Tibial artery (tissue), 4 donors: Measurements from ENCODE around the gene VENTX.

Experiments used
- DNase-seq, 2 donors: peaks; one replicate each; pipeline ENCODE4 v3.0.0-alpha.2; 2019
- H3K27ac ChIP-seq, 2 donors: fragments of 200-600 bp; sonication (generic) in 1 of 2; 1 replicate in 1 of 2; 2 replicates in 1 of 2; pipeline ENCODE4 v1.5.1; 2018 to 2019; ENCODE audit warnings: mild to moderate bottlenecking in 1 of 2
- H3K27me3 ChIP-seq, 2 donors: fragments of 200-600 bp; sonication (generic) in 1 of 2; one replicate each; pipeline versions ENCODE4 v1.5.1 to v1.6.0; 2016 to 2019
- H3K36me3 ChIP-seq, 3 donors: fragments of 200-600 bp; sonication (generic) in 2 of 3; one replicate each; pipeline ENCODE4 v1.5.1; 2016 to 2019; ENCODE audit warnings: mild to moderate bottlenecking in 2 of 3
- H3K4me1 ChIP-seq, 4 donors: fragments of 200-600 bp; sonication (generic) in 2 of 4; 1 replicate in 3 of 4; 2 replicates in 1 of 4; pipeline ENCODE4 v1.5.1; 2016 to 2019
- H3K4me3 ChIP-seq, 2 donors: fragments of 200-600 bp; sonication (generic) in 1 of 2; 1 replicate in 1 of 2; 2 replicates in 1 of 2; pipeline ENCODE4 v1.5.1; 2018 to 2019; ENCODE audit warnings: mild to moderate bottlenecking in 2 of 2
- H3K9me3 ChIP-seq, 3 donors: fragments of 200-600 bp; sonication (generic) in 1 of 3; one replicate each; pipeline ENCODE4 v1.5.1; 2016 to 2019
- CTCF ChIP-seq, 2 experiments: fragments of 200-600 bp in 1 of 2; fragments of 450-650 bp in 1 of 2; IDR thresholded peaks; one replicate each; pipeline ENCODE4 v1.5.1; 2017 to 2019; ENCODE audit warnings: antibody characterized with exemption in 2 of 2, mild to moderate bottlenecking in 1 of 2, moderate library complexity in 1 of 2
- intact Hi-C: fragments of 100-400 bp; cut with DNase I; formaldehyde crosslinking; loops from one replicate; pipeline ENCODE4 v1.15.0; 2023; ENCODE audit warnings: low total_unique reads

VENTX gene

GRCh38 chr10:133203652-133204195, 33.9 kb upstream of the VENTX start:
- Histone ChIP-seq H3K36me3 (no peaks in the 10 kb centered on the region), H3K27ac (no peak overlapping the region), H3K27me3 (peaks cover 0 to 39% of the 10 kb centered on the region in 2 donors), H3K4me3 (no peak overlapping the region), H3K9me3 (no peaks in the 10 kb centered on the region), H3K4me1 (no peaks in the 10 kb centered on the region)
- intact Hi-C loops: no loop called here
- no peak for TF ChIP-seq CTCF (IDR thresholded peaks at IDR 0.05)
- no peak for DNase-seq

DNA sequence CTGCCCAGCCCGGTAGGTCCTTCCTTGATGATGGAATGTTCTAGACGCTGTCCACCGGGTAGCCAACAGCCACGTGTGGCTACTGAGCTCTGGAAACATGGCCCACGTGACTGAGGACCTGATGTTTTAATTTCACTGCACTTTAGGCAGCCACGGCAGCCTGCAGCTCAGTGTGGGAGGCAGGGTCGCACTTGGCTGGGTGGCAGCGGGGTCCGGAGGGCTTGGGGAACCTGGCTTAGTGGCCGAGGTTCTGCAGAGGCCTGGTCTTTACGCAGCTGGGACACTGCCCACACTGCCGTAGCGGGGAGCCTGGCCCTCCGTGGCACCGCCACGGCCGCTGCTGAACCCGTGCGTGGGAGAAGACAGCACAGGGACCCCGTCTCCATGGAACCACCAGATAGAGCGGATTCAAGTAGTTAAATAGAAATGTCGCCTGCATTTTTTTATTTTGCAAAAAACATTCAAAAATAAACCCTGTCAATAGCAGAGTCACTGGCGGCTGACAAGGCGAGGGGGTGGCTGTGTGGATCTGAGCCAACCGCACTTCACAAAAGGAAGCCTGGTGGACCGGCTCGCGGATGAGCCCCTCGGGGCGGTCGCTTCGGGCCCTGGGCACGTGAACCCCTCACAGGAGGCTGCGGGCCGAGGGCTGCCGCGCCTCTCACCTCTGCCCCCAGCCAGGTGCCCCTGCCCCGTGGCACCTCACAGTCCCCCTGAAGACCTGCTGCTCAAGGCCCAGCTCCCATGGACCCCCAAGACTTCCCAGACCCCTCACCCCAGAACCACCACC, 33.2 kb upstream of the VENTX start:
- no peaks in the 10 kb centered on the region for H3K36me3 ChIP-seq
- intact Hi-C loops: no loop called here
- H3K27ac ChIP-seq: no peak overlapping the region
- TF ChIP-seq CTCF (IDR thresholded peaks at IDR 0.05): no peak
- peaks cover 0 to 33% of the 10 kb centered on the region in 2 donors for H3K27me3 ChIP-seq
- H3K4me1 ChIP-seq: no peaks in the 10 kb centered on the region
- H3K4me3 ChIP-seq: no peak overlapping the region
- H3K9me3 ChIP-seq: no peaks in the 10 kb centered on the region
- no peak for DNase-seq

- no peaks in the 10 kb centered on the region for H3K36me3 ChIP-seq
- intact Hi-C loops: no loop called here
- H3K9me3 ChIP-seq: no peaks in the 10 kb centered on the region
- H3K4me1 ChIP-seq: no peaks in the 10 kb centered on the region
- no peak overlapping the region for H3K27ac ChIP-seq
- peaks cover 0 to 26% of the 10 kb centered on the region in 2 donors for H3K27me3 ChIP-seq
- no peak for TF ChIP-seq CTCF (IDR thresholded peaks at IDR 0.05)
- no peak overlapping the region for H3K4me3 ChIP-seq
- no peak for DNase-seq
Measured at GRCh38 chr10:133205146-133205545, 32.5 kb upstream of the VENTX start.

DNA sequence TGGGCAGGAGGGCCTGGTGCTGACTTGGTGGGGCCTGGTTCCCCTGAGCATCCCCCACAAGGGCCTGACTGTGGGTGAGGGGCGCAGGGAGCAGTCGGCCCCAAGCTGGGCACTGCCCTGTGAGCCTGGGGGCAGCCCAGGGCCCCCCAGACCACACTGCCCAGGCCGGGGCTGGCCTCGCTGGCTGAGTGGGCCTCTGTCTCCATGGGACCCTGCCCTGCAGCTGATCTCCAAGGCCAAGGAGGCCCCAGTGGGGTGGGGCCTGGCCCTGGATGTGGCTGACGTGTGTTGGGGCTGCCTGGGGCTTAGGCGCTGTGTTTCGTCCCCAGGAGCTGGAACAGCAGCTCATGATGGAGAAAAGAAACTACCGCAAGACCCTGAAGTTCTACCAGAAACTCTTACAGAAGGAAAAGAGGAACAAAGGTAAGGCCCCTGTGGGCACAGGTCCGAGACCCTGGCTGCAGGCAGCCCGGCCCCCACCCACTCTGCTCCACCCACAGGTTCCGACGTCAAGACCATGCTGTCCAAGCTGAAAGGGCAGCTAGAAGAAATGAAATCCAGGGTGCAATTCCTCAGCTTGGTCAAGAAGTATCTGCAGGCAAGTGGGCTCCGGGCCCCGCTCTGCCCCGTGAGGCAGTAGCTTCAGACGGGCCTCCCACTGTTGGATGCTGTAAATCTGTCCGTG, 31.2 kb upstream of the VENTX start:
- peaks cover 0 to 16% of the 10 kb centered on the region in 2 donors for H3K27me3 ChIP-seq
- no peak for TF ChIP-seq CTCF (IDR thresholded peaks at IDR 0.05)
- no peaks in the 10 kb centered on the region for H3K36me3 ChIP-seq
- no peak for DNase-seq
- H3K4me1 ChIP-seq: no peaks in the 10 kb centered on the region
- H3K9me3 ChIP-seq: no peaks in the 10 kb centered on the region
- no peak overlapping the region for H3K27ac ChIP-seq
- H3K4me3 ChIP-seq: no peak overlapping the region
- intact Hi-C loops: no loop called here

DNA sequence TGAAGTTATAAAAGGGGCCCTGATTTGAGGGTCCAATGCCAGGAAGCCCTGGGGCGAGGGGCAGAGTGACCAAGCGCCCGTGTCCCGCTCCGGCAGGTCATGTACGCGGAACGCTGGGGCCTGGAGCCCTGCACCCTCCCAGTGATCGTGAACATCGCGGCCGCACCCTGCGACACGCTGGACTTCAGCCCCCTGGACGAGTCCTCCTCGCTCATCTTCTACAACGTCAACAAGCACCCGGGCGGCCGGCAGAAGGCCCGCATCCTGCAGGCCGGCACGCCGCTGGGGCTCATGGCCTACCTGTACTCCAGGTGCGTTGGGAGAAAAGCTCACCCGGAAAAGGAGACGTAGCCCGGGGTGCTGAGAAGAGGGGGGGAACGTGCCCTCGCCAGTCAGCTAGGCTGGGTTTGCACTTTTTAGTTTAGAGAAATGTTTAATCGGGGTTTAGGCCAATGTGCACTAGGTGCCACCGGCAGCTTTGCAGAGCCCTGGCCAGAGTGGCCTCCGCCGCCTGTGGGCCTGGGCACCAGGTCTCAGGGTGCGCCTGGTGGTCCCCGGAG, 30.5 kb upstream of the VENTX start:
- Histone ChIP-seq H3K9me3 (no peaks in the 10 kb centered on the region), H3K4me3 (no peak overlapping the region), H3K36me3 (no peaks in the 10 kb centered on the region), H3K27ac (no peak overlapping the region), H3K4me1 (no peaks in the 10 kb centered on the region), H3K27me3 (peaks cover 0 to 16% of the 10 kb centered on the region in 2 donors)
- intact Hi-C loops: no loop called here
- DNase-seq: no peak
- no peak for TF ChIP-seq CTCF (IDR thresholded peaks at IDR 0.05)
